ENCODE results near the gene SNAI1.
"Not testable (repeated sequence)": the region's sequence is repeated elsewhere in the genome, so short reads cannot be mapped to it uniquely, and the experiment has no call there.

The SNAI1 gene

GRCh38 chr20:50004229-50004628 is 21.4 kb downstream of the SNAI1 start:
- no peak for TF ChIP-seq CTCF (conservative IDR thresholded peaks at IDR 0.05)
- TF ChIP-seq ZFX (IDR thresholded peaks at IDR 0.05) = no peak
- H3K27ac ChIP-seq = no peak overlapping the region

DNA sequence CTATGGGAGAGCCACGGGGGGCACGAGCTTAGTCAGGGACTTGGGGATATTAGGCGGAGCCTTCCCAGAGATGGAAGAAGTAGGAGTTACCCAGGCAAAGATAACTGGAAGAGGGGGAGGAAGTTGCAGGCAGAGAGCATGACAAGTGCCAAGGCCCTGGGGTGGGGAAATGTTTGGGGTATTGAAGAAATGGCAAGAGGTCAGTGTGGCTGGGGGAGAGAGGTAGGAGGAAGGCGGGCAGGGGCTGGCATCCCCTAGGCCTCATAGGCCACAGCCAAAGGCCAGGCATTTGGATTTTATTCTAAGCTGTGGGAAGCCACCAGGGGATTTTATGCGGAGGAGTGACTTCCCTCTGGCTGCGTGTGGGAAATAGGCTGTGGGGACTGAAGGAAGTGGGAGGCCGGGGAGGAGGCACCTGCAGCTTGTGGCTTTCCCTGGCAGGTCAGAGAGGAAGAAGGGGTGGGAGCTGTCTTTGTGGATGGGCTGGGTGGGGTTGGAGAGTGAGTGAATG is 22.7 kb downstream of the SNAI1 start:
- TF ChIP-seq ZFX (IDR thresholded peaks at IDR 0.05) (no peak), CTCF (conservative IDR thresholded peaks at IDR 0.05) (no peak)
- H3K27ac ChIP-seq = no peak overlapping the region

DNA sequence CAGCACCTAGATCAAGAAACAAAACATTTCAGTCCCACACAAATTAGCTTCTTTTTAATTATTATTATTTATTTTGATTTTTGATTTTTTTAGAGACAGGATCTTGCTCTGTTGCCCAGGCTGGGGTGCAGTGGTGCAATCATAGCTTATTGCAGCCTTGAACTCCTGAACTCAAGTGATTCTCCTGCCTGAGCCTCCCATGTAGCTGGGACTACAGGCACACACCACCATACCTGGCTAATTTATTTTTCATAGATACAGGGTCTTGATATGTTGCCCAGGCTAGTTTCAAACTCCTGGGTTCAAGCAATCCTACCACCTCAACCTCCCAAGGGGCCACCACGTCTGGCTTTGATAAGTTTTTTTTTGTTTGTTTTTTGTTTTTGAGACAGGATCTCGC is 24.6 kb downstream of the SNAI1 start:
- H3K27ac ChIP-seq = no peak overlapping the region

DNA sequence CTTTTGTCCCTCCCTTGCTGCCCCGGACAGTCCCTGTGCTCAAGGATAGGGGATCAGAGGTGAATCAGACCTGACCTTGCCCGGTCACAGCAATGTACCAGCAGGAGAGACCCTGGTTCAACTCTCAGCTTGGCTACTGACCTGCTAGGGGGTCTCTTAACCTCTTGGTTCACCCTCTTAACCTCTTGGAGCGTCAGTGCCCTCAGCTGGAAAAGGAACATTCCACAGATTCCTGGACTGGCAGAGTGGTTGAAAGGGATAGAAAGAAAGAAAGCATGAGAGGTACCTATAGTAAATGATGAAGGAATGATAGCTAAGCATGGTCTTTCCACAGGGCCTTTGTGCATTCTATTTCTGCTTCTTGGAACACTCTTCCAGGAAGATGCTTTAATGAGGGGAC is 25.2 kb downstream of the SNAI1 start:
- no peak for TF ChIP-seq CTCF (conservative IDR thresholded peaks at IDR 0.05)
- no peak for TF ChIP-seq ZFX (IDR thresholded peaks at IDR 0.05)
- H3K27ac ChIP-seq = no peak overlapping the region

More for the DNA sequence above, 24.6 kb downstream of the SNAI1 start:
- no peak for TF ChIP-seq CTCF (conservative IDR thresholded peaks at IDR 0.05)
- no peak for TF ChIP-seq ZFX (IDR thresholded peaks at IDR 0.05)

GRCh38 chr20:50009521-50010454 is 27.0 kb downstream of the SNAI1 start:
- no peak for TF ChIP-seq CTCF (conservative IDR thresholded peaks at IDR 0.05)
- TF ChIP-seq ZFX (IDR thresholded peaks at IDR 0.05) = no peak
- no peak overlapping the region for H3K27ac ChIP-seq

- H3K27ac ChIP-seq = not testable (repeated sequence)
These were observed 28.8 kb downstream of the SNAI1 start for GRCh38 chr20:50011597-50011996.

- H3K27ac ChIP-seq = no peak overlapping the region
- TF ChIP-seq ZFX (IDR thresholded peaks at IDR 0.05) (no peak), CTCF (conservative IDR thresholded peaks at IDR 0.05) (no peak)
These were observed 29.8 kb downstream of the SNAI1 start for GRCh38 chr20:50012282-50013263.

All from C4-2B (cell line).